ENCODE data around the gene C1QC.

C1QC gene

DNA sequence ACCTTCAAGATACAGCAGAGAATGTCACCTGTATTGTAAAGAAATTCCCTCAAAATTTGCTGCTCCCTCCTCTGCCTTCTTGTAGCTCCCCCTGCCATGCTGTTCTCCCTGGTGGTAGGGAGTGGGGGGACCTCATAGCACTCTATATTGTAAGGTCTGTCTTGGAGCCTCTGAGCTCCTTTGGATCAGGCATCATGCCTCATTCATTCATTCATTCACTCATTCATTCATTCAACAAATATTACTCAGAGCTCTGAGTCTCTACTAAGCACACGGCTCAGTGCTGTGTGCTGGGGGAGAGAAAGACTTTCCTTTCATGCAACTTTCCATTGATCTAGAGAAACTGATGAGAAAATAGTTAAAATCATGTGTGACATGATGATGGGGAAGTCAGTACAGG, 40.1 kb downstream of the C1QC start:
- no peak overlapping the region for H3K9ac ChIP-seq
- H4K20me1 ChIP-seq (ENCODE audit: insufficient read depth), result no peaks in the 10 kb centered on the region
- no peak overlapping the region for H3K4me2 ChIP-seq
- no peak overlapping the region for H3K4me3 ChIP-seq (IDR thresholded peaks at IDR 0.05; ENCODE audit: insufficient read depth, low read depth, low read length)
- no peaks in the 10 kb centered on the region for H3K79me2 ChIP-seq (ENCODE audit: insufficient read depth, low read depth)
- H3K27ac ChIP-seq, result no peak overlapping the region
- H2AFZ ChIP-seq (ENCODE audit: low read depth), result no peak overlapping the region
- TF ChIP-seq, protein P1, sequence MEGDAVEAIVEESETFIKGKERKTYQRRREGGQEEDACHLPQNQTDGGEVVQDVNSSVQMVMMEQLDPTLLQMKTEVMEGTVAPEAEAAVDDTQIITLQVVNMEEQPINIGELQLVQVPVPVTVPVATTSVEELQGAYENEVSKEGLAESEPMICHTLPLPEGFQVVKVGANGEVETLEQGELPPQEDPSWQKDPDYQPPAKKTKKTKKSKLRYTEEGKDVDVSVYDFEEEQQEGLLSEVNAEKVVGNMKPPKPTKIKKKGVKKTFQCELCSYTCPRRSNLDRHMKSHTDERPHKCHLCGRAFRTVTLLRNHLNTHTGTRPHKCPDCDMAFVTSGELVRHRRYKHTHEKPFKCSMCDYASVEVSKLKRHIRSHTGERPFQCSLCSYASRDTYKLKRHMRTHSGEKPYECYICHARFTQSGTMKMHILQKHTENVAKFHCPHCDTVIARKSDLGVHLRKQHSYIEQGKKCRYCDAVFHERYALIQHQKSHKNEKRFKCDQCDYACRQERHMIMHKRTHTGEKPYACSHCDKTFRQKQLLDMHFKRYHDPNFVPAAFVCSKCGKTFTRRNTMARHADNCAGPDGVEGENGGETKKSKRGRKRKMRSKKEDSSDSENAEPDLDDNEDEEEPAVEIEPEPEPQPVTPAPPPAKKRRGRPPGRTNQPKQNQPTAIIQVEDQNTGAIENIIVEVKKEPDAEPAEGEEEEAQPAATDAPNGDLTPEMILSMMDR (conservative IDR thresholded peaks at IDR 0.05; ENCODE audit: low read depth, low read length), result no peak
- no peaks in the 10 kb centered on the region for H3K4me1 ChIP-seq (ENCODE audit: low read depth, poor library complexity, severe bottlenecking)
- H3K27me3 ChIP-seq (ENCODE audit: insufficient read depth, low read depth), result peaks cover 68% of the 10 kb centered on the region
- H3K36me3 ChIP-seq (ENCODE audit: insufficient read depth), result no peaks in the 10 kb centered on the region

DNA sequence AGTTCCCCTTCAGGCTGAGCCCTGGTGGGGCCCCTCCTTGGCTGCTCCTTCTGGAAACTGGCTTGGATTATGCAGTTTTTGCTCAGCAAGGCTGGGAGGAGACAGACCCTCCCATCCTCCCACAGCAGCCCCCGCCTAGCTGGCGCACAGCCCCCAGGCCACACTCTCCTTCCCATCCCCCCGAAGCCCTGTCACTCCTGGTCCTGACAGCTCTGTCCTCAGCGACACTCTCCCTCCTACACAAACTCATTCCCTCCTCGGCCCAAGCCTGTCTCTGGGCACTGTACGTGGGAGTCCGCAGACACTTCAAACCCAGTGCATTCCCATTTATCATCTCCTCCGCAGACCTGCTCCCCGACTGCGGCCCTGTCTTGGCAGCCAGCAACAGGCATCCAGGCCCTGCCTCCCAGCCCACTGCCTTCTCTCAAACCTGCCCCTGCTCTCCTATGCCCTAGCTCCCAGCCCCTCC, 42.2 kb downstream of the C1QC start:
- H3K79me2 ChIP-seq (ENCODE audit: insufficient read depth, low read depth), result no peaks in the 10 kb centered on the region
- no peak overlapping the region for H3K4me2 ChIP-seq
- H3K4me1 ChIP-seq (ENCODE audit: low read depth, poor library complexity, severe bottlenecking), result no peaks in the 10 kb centered on the region
- no peak overlapping the region for H3K27ac ChIP-seq
- no peak overlapping the region for H3K9ac ChIP-seq
- TF ChIP-seq, protein P1 (conservative IDR thresholded peaks at IDR 0.05; ENCODE audit: low read depth, low read length), result no peak
- H4K20me1 ChIP-seq (ENCODE audit: insufficient read depth), result no peaks in the 10 kb centered on the region
- no peaks in the 10 kb centered on the region for H3K36me3 ChIP-seq (ENCODE audit: insufficient read depth)
- H2AFZ ChIP-seq (ENCODE audit: low read depth), result no peak overlapping the region
- H3K4me3 ChIP-seq (IDR thresholded peaks at IDR 0.05; ENCODE audit: insufficient read depth, low read depth, low read length), result no peak overlapping the region
- peaks cover 77% of the 10 kb centered on the region for H3K27me3 ChIP-seq (ENCODE audit: insufficient read depth, low read depth)

- Histone ChIP-seq H2AFZ (ENCODE audit: low read depth) (no peak overlapping the region), H3K36me3 (ENCODE audit: insufficient read depth) (no peaks in the 10 kb centered on the region), H3K4me3 (IDR thresholded peaks at IDR 0.05; ENCODE audit: insufficient read depth, low read depth, low read length) (no peak overlapping the region), H3K27me3 (ENCODE audit: insufficient read depth, low read depth) (peaks cover 71% of the 10 kb centered on the region), H3K9ac (no peak overlapping the region), H3K4me1 (ENCODE audit: low read depth, poor library complexity, severe bottlenecking) (no peaks in the 10 kb centered on the region), H3K4me2 (no peak overlapping the region), H3K27ac (no peak overlapping the region), H3K79me2 (ENCODE audit: insufficient read depth, low read depth) (no peaks in the 10 kb centered on the region), H4K20me1 (ENCODE audit: insufficient read depth) (no peaks in the 10 kb centered on the region)
- TF ChIP-seq, protein P1 (conservative IDR thresholded peaks at IDR 0.05; ENCODE audit: low read depth, low read length), result no peak
Measured at GRCh38 chr1:22687191-22687590, 43.8 kb downstream of the C1QC start.

DNA sequence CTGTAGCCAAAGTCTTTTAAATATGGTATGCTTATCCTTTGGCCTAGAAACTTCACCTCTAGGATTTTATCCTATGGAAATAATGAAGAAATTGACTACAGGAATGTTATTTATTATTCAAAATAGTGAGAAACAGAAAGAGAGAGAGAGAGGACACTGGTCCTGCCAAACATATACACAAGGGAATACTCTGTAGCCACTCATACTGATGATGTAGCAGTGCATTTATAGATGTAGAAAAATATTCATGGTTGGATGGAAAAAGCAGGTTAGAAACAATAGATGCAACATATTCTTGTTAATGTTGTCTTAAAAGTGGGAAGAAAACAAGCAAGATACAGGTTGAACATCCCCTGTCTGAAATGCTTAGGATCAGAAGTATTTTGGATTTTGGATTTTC, 45.0 kb downstream of the C1QC start:
- Histone ChIP-seq H3K27ac (no peak overlapping the region), H4K20me1 (ENCODE audit: insufficient read depth) (no peaks in the 10 kb centered on the region), H3K4me2 (no peak overlapping the region), H3K36me3 (ENCODE audit: insufficient read depth) (no peaks in the 10 kb centered on the region), H3K4me1 (ENCODE audit: low read depth, poor library complexity, severe bottlenecking) (no peaks in the 10 kb centered on the region), H3K79me2 (ENCODE audit: insufficient read depth, low read depth) (no peaks in the 10 kb centered on the region), H3K27me3 (ENCODE audit: insufficient read depth, low read depth) (peaks cover 61% of the 10 kb centered on the region), H2AFZ (ENCODE audit: low read depth) (no peak overlapping the region), H3K4me3 (IDR thresholded peaks at IDR 0.05; ENCODE audit: insufficient read depth, low read depth, low read length) (no peak overlapping the region), H3K9ac (no peak overlapping the region)
- TF ChIP-seq, protein P1 (conservative IDR thresholded peaks at IDR 0.05; ENCODE audit: low read depth, low read length), result no peak

All from KMS-11 (cell line).